HEK293 (cell line): ENCODE data around the gene SETD1B.

Source experiments
- CTCF ChIA-PET: fragments of 350-600 bp; formaldehyde crosslinking; extraction: SDS; loops from one replicate; lab custom pipeline; 2021; ENCODE audit warnings: antibody characterized with exemption; lab: Yijun Ruan, JAX
- POLR2A ChIA-PET: fragments of 300-600 bp; formaldehyde crosslinking; extraction: SDS; loops from one replicate; lab custom pipeline; 2020; ENCODE audit warnings: antibody characterized with exemption, inconsistent platforms; lab: Yijun Ruan, JAX
- H3K27ac ChIP-seq: fragments of 200-500 bp; sonication (Bioruptor generic); 2 replicates; pipeline ENCODE4 v1.5.1; 2014; ENCODE audit warnings: low read depth, low read length, control low read depth, inconsistent platforms; ENCODE audit errors: extremely low read depth
- H3K36me3 ChIP-seq, 2 experiments: fragments of 200-500 bp in 1 of 2; sonication (Bioruptor generic) in 1 of 2; 1 replicate in 1 of 2; 2 replicates in 1 of 2; pipeline ENCODE4 v1.5.1; 2014 to 2017; ENCODE audit warnings: inconsistent platforms in 2 of 2, low read length in 2 of 2; ENCODE audit not compliant: control insufficient read depth in 2 of 2, insufficient read depth in 1 of 2
- H3K4me1 ChIP-seq: fragments of 200-500 bp; sonication (Bioruptor generic); 2 replicates; pipeline ENCODE4 v1.5.1; 2014; ENCODE audit warnings: mild to moderate bottlenecking, low read length, inconsistent platforms; ENCODE audit not compliant: control insufficient read depth, insufficient read depth
- H3K4me3 ChIP-seq: 2 replicates; pipeline ENCODE4 v1.5.1; 2011; ENCODE audit warnings: low read depth, mild to moderate bottlenecking, control low read depth, low read length, moderate library complexity
- H3K9me3 ChIP-seq: fragments of 200-500 bp; sonication (Bioruptor generic); 2 replicates; pipeline ENCODE4 v1.5.1; 2014; ENCODE audit warnings: low read depth, low read length, inconsistent platforms; ENCODE audit not compliant: control insufficient read depth, insufficient read depth
- GLIS1 ChIP-seq: fragments of 450-650 bp; formaldehyde crosslinking; IDR thresholded peaks from 2 replicates; pipeline ENCODE4 v1.5.1; 2016; ENCODE audit warnings: missing biosample characterization, missing genetic modification characterization
- GLIS2 ChIP-seq: fragments of 450-650 bp; formaldehyde crosslinking; IDR thresholded peaks from 2 replicates; pipeline ENCODE4 v1.5.1; 2016; ENCODE audit warnings: missing biosample characterization, missing genetic modification characterization
- KLF7 ChIP-seq: fragments of 450-650 bp; formaldehyde crosslinking; IDR thresholded peaks from 2 replicates; pipeline ENCODE4 v1.5.1; 2016; ENCODE audit warnings: missing biosample characterization, missing genetic modification characterization, borderline replicate concordance
- MZF1 ChIP-seq: fragments of 450-650 bp; formaldehyde crosslinking; IDR thresholded peaks from 2 replicates; pipeline ENCODE4 v1.5.1; 2017; ENCODE audit warnings: missing biosample characterization, missing genetic modification characterization, borderline replicate concordance
- SP3 ChIP-seq: fragments of 450-650 bp; formaldehyde crosslinking; IDR thresholded peaks from 2 replicates; pipeline ENCODE4 v1.5.1; 2016; ENCODE audit warnings: missing biosample characterization, missing genetic modification characterization
- SP7 ChIP-seq: fragments of 450-650 bp; formaldehyde crosslinking; IDR thresholded peaks from 2 replicates; pipeline ENCODE4 v1.5.1; 2016; ENCODE audit warnings: missing biosample characterization, missing genetic modification characterization
- ZBTB20 ChIP-seq: fragments of 450-650 bp; formaldehyde crosslinking; IDR thresholded peaks from 2 replicates; pipeline ENCODE4 v1.5.1; 2016; ENCODE audit warnings: missing biosample characterization, missing genetic modification characterization
- ZEB2 ChIP-seq: fragments of 450-650 bp; formaldehyde crosslinking; IDR thresholded peaks from 2 replicates; pipeline ENCODE4 v1.5.1; 2016; ENCODE audit warnings: missing biosample characterization, missing genetic modification characterization
- ZNF10 ChIP-seq: fragments of 450-650 bp; formaldehyde crosslinking; IDR thresholded peaks from 2 replicates; pipeline ENCODE4 v1.5.1; 2017; ENCODE audit warnings: missing biosample characterization, missing genetic modification characterization
- ZNF138 ChIP-seq: fragments of 450-650 bp; formaldehyde crosslinking; IDR thresholded peaks from 2 replicates; pipeline ENCODE4 v1.5.1; 2016; ENCODE audit warnings: missing biosample characterization, missing genetic modification characterization, borderline replicate concordance
- ZNF169 ChIP-seq: fragments of 450-650 bp; formaldehyde crosslinking; IDR thresholded peaks from 2 replicates; pipeline ENCODE4 v1.5.1; 2016; ENCODE audit warnings: missing biosample characterization, missing genetic modification characterization
- ZNF19 ChIP-seq: fragments of 450-650 bp; formaldehyde crosslinking; IDR thresholded peaks from 2 replicates; pipeline ENCODE4; 2016; ENCODE audit warnings: missing biosample characterization, missing genetic modification characterization, low read depth
- ZNF211 ChIP-seq: fragments of 450-650 bp; formaldehyde crosslinking; IDR thresholded peaks from 2 replicates; pipeline ENCODE4 v1.5.1; 2016; ENCODE audit warnings: low read depth, missing biosample characterization, missing genetic modification characterization
- ZNF266 ChIP-seq: fragments of 450-650 bp; formaldehyde crosslinking; IDR thresholded peaks from 2 replicates; pipeline ENCODE4 v1.5.1; 2016; ENCODE audit warnings: missing biosample characterization, missing genetic modification characterization, low read depth
- ZNF335 ChIP-seq: fragments of 450-650 bp; formaldehyde crosslinking; conservative IDR thresholded peaks from 2 replicates; pipeline ENCODE4 v1.5.1; 2016; ENCODE audit warnings: missing biosample characterization, missing genetic modification characterization
- ZNF394 ChIP-seq: fragments of 450-650 bp; formaldehyde crosslinking; IDR thresholded peaks from 2 replicates; pipeline ENCODE4 v1.5.1; 2016; ENCODE audit warnings: missing biosample characterization, missing genetic modification characterization, mild to moderate bottlenecking, moderate library complexity, borderline replicate concordance
- ZNF416 ChIP-seq: fragments of 450-650 bp; formaldehyde crosslinking; IDR thresholded peaks from 2 replicates; pipeline ENCODE4 v1.5.1; 2016; ENCODE audit warnings: missing biosample characterization, missing genetic modification characterization
- ZNF664 ChIP-seq: fragments of 450-650 bp; formaldehyde crosslinking; IDR thresholded peaks from 2 replicates; pipeline ENCODE4 v1.5.1; 2016; ENCODE audit warnings: missing biosample characterization, missing genetic modification characterization
- ZNF677 ChIP-seq: fragments of 450-650 bp; IDR thresholded peaks from 2 replicates; pipeline ENCODE4 v1.5.0; 2018; ENCODE audit warnings: missing biosample characterization, mild to moderate bottlenecking, missing genetic modification characterization, moderate library complexity
- ZNF747 ChIP-seq: fragments of 450-650 bp; formaldehyde crosslinking; IDR thresholded peaks from 2 replicates; pipeline ENCODE4 v1.5.1; 2016; ENCODE audit warnings: missing biosample characterization, missing genetic modification characterization
- ZNF76 ChIP-seq: fragments of 450-650 bp; formaldehyde crosslinking; IDR thresholded peaks from 2 replicates; pipeline ENCODE4; 2016; ENCODE audit warnings: low read depth, missing biosample characterization, missing genetic modification characterization, borderline replicate concordance
- ZXDB ChIP-seq: fragments of 450-650 bp; formaldehyde crosslinking; IDR thresholded peaks from 2 replicates; pipeline ENCODE4 v1.5.1; 2016; ENCODE audit warnings: missing biosample characterization, missing genetic modification characterization
- TF ChIP-seq, protein P1 (sequence below): fragments of 450-650 bp; formaldehyde crosslinking; IDR thresholded peaks from 2 replicates; pipeline ENCODE4 v1.5.1; 2016; ENCODE audit warnings: missing biosample characterization, missing genetic modification characterization
- TF ChIP-seq, protein P2 (sequence below): fragments of 450-650 bp; formaldehyde crosslinking; IDR thresholded peaks from 2 replicates; pipeline ENCODE4 v1.5.1; 2016; ENCODE audit warnings: missing biosample characterization, missing genetic modification characterization
- TF ChIP-seq, protein P3 (sequence below): fragments of 450-650 bp; formaldehyde crosslinking; IDR thresholded peaks from 2 replicates; pipeline ENCODE4 v1.5.1; 2017; ENCODE audit warnings: missing biosample characterization, missing genetic modification characterization
- TF ChIP-seq, protein P4 (sequence below): fragments of 450-650 bp; formaldehyde crosslinking; IDR thresholded peaks from 2 replicates; pipeline ENCODE4 v1.5.1; 2016; ENCODE audit warnings: missing biosample characterization, missing genetic modification characterization

The SETD1B gene

DNA sequence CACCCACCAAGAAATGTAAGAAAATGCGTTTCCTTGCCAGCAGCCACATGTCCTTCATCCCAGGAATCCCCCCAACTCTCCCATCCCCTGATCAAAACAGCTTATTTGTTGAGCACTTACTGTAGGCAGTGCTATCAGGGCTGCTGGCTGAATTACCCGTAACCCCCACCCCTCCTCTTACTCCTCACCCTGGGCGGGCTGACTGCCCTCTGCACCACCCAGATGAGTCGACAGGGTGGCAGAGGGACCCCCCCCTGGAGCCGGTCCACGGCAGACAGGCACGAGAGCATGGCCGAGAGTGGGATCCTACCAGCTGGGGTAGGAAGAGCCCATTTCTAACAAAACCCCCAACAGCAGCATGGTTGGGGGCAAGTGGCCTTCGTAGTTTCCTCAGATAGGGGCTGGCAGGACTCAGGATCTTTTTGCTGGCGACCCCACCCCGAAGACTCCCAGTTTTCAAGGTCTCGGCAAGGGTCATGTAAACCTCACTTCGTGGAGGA, 9.2 kb upstream of the SETD1B start:
- H3K4me1 ChIP-seq: peaks cover 17% of the 10 kb centered on the region
- H3K4me3 ChIP-seq: no peak overlapping the region; the same call in 1 of the 2 replicates
- peaks cover 0 to 26% of the 10 kb centered on the region in 2 experiments; a peak in 1 of 3 replicates for H3K36me3 ChIP-seq
- H3K27ac ChIP-seq: peak overlapping the region; percentile 4; the same call in 1 of the 2 replicates
- CTCF ChIA-PET: interaction anchor here (0.6 to 9.8 kb wide), 66 partner anchors 15 to 695 kb away, joined by 3 to 393 read pairs (median 5); partner anchors contain the start of genes HPD, ORAI1, PSMD9 and SETD1B
- POLR2A ChIA-PET: interaction anchor here (0.5 to 8.9 kb wide), 15 partner anchors 9 to 336 kb away, joined by 3 to 165 read pairs (median 4); partner anchors contain the start of genes PSMD9, SETD1B and TMEM120B
- TF ChIP-seq KLF7 (tag by site-specific recombination): 0 out of 2 replicates have a peak, but pooled peaks have one; percentile 8
- no peak for TF ChIP-seq SP7
- TF ChIP-seq ZNF266 (tag by site-specific recombination): no peak
- TF ChIP-seq ZNF19 (tag by site-specific recombination): no peak
- TF ChIP-seq ZNF138: no peak
- TF ChIP-seq, protein P1, sequence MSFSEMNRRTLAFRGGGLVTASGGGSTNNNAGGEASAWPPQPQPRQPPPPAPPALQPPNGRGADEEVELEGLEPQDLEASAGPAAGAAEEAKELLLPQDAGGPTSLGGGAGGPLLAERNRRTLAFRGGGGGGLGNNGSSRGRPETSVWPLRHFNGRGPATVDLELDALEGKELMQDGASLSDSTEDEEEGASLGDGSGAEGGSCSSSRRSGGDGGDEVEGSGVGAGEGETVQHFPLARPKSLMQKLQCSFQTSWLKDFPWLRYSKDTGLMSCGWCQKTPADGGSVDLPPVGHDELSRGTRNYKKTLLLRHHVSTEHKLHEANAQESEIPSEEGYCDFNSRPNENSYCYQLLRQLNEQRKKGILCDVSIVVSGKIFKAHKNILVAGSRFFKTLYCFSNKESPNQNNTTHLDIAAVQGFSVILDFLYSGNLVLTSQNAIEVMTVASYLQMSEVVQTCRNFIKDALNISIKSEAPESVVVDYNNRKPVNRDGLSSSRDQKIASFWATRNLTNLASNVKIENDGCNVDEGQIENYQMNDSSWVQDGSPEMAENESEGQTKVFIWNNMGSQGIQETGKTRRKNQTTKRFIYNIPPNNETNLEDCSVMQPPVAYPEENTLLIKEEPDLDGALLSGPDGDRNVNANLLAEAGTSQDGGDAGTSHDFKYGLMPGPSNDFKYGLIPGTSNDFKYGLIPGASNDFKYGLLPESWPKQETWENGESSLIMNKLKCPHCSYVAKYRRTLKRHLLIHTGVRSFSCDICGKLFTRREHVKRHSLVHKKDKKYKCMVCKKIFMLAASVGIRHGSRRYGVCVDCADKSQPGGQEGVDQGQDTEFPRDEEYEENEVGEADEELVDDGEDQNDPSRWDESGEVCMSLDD (tag by site-specific recombination): no peak
- peak; percentile 65; the same call in 1 of the 2 replicates for TF ChIP-seq ZNF10 (tag by site-specific recombination)
- TF ChIP-seq SP3: no peak
- TF ChIP-seq ZXDB (tag by site-specific recombination): no peak
- TF ChIP-seq GLIS2 (tag by site-specific recombination): peak; percentile 81; the same call in 1 of the 2 replicates
- TF ChIP-seq ZNF677 (tag by site-specific recombination): peak; percentile 32; the same call in 1 of the 2 replicates
- no peak for TF ChIP-seq ZNF747 (tag by site-specific recombination)
- peak; percentile 27 for TF ChIP-seq GLIS1 (tag by site-specific recombination)
- peak; percentile 41; the same call in 1 of the 2 replicates for TF ChIP-seq ZNF394 (tag by site-specific recombination)
- TF ChIP-seq ZNF664 (tag by site-specific recombination): peak; percentile 97
- TF ChIP-seq ZEB2 (tag by site-specific recombination): no peak
- 0 out of 2 replicates have a peak, but pooled peaks have one; percentile 19 for TF ChIP-seq ZNF76 (tag by site-specific recombination)
- TF ChIP-seq ZNF416: no peak
- 0 out of 2 replicates have a peak, but pooled peaks have one; percentile 1 for TF ChIP-seq ZNF335
- no peak for TF ChIP-seq ZNF211 (tag by site-specific recombination)
- TF ChIP-seq, protein P2, sequence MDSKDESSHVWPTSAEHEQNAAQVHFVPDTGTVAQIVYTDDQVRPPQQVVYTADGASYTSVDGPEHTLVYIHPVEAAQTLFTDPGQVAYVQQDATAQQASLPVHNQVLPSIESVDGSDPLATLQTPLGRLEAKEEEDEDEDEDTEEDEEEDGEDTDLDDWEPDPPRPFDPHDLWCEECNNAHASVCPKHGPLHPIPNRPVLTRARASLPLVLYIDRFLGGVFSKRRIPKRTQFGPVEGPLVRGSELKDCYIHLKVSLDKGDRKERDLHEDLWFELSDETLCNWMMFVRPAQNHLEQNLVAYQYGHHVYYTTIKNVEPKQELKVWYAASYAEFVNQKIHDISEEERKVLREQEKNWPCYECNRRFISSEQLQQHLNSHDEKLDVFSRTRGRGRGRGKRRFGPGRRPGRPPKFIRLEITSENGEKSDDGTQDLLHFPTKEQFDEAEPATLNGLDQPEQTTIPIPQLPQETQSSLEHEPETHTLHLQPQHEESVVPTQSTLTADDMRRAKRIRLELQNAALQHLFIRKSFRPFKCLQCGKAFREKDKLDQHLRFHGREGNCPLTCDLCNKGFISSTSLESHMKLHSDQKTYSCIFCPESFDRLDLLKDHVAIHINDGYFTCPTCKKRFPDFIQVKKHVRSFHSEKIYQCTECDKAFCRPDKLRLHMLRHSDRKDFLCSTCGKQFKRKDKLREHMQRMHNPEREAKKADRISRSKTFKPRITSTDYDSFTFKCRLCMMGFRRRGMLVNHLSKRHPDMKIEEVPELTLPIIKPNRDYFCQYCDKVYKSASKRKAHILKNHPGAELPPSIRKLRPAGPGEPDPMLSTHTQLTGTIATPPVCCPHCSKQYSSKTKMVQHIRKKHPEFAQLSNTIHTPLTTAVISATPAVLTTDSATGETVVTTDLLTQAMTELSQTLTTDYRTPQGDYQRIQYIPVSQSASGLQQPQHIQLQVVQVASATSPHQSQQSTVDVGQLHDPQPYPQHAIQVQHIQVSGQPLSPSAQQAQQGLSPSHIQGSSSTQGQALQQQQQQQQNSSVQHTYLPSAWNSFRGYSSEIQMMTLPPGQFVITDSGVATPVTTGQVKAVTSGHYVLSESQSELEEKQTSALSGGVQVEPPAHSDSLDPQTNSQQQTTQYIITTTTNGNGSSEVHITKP (tag by site-specific recombination): peak; percentile 62; the same call in 1 of the 2 replicates
- TF ChIP-seq, protein P3, sequence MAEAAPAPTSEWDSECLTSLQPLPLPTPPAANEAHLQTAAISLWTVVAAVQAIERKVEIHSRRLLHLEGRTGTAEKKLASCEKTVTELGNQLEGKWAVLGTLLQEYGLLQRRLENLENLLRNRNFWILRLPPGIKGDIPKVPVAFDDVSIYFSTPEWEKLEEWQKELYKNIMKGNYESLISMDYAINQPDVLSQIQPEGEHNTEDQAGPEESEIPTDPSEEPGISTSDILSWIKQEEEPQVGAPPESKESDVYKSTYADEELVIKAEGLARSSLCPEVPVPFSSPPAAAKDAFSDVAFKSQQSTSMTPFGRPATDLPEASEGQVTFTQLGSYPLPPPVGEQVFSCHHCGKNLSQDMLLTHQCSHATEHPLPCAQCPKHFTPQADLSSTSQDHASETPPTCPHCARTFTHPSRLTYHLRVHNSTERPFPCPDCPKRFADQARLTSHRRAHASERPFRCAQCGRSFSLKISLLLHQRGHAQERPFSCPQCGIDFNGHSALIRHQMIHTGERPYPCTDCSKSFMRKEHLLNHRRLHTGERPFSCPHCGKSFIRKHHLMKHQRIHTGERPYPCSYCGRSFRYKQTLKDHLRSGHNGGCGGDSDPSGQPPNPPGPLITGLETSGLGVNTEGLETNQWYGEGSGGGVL (tag by site-specific recombination): 0 out of 2 replicates have a peak, but pooled peaks have one; percentile 5
- TF ChIP-seq ZBTB20 (tag by site-specific recombination): peak; percentile 32; the same call in 1 of the 2 replicates
- TF ChIP-seq ZNF169 (tag by site-specific recombination): no peak
- TF ChIP-seq MZF1 (tag by site-specific recombination): peak; percentile 88
- TF ChIP-seq, protein P4, sequence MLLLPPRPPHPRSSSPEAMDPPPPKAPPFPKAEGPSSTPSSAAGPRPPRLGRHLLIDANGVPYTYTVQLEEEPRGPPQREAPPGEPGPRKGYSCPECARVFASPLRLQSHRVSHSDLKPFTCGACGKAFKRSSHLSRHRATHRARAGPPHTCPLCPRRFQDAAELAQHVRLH (tag by site-specific recombination): no peak
- no peaks in the 10 kb centered on the region for H3K9me3 ChIP-seq
